Fibroblast of lung (primary cell): Measurements from ENCODE around the gene KITLG. TPM values are rescaled to one million over a fixed set of nuclear protein-coding genes. Genes with fewer than 3 reads are reported as not detected.

ENCODE experiments used
- DNase-seq, 2 donors: peaks; one replicate each; pipeline versions ENCODE4 v3.0.0 to v3.0.0-alpha.2; 2010; ENCODE audit warnings: low read depth in 2 of 2
- H2AFZ ChIP-seq: 2 replicates; pipeline ENCODE4 v1.5.1; 2012; ENCODE audit warnings: low read length, control low read depth, inconsistent platforms
- H3K27ac ChIP-seq: 2 replicates; pipeline ENCODE4 v1.5.1; 2011; ENCODE audit warnings: low read length, control low read depth; ENCODE audit not compliant: insufficient read depth
- H3K27me3 ChIP-seq: 2 replicates; pipeline ENCODE4 v1.5.1; 2011; ENCODE audit warnings: mild to moderate bottlenecking, low read length; ENCODE audit not compliant: control insufficient read depth, insufficient read depth
- H3K36me3 ChIP-seq: 2 replicates; pipeline ENCODE4 v1.5.1; 2011; ENCODE audit warnings: low read length; ENCODE audit not compliant: control insufficient read depth, insufficient read depth
- H3K4me1 ChIP-seq: 2 replicates; pipeline ENCODE4 v1.5.1; 2011; ENCODE audit warnings: low read length; ENCODE audit not compliant: control insufficient read depth, insufficient read depth; ENCODE audit errors: extremely low read depth
- H3K4me2 ChIP-seq: 2 replicates; pipeline ENCODE4 v1.5.1; 2011; ENCODE audit warnings: low read length, control low read depth; ENCODE audit not compliant: insufficient read depth; ENCODE audit errors: extremely low read depth
- H3K4me3 ChIP-seq, 4 experiments: fragments of 200-600 bp in 1 of 4; sonication (generic) in 1 of 4; replicated peaks in 1 of 4; 2 replicates each; pipeline ENCODE4 v1.5.1; 2011 to 2016; ENCODE audit warnings: low read length in 4 of 4, low read depth in 3 of 4, mild to moderate bottlenecking in 3 of 4, control low read depth in 2 of 4, inconsistent platforms in 1 of 4, mixed read lengths in 1 of 4; ENCODE audit not compliant: insufficient read depth in 1 of 4; ENCODE audit errors: control extremely low read depth in 1 of 4
- H3K79me2 ChIP-seq: 2 replicates; pipeline ENCODE4 v1.5.1; 2012; ENCODE audit warnings: mild to moderate bottlenecking, low read length, inconsistent platforms; ENCODE audit not compliant: control insufficient read depth, insufficient read depth
- H3K9ac ChIP-seq: 2 replicates; pipeline ENCODE4 v1.5.1; 2011; ENCODE audit warnings: mild to moderate bottlenecking, low read length, control low read depth; ENCODE audit not compliant: insufficient read depth
- H3K9me3 ChIP-seq: 2 replicates; pipeline ENCODE4 v1.5.1; 2012; ENCODE audit warnings: low read depth, low read length; ENCODE audit not compliant: control insufficient read depth, insufficient read depth
- H4K20me1 ChIP-seq: 2 replicates; pipeline ENCODE4 v1.5.1; 2011; ENCODE audit warnings: low read length; ENCODE audit not compliant: control insufficient read depth, insufficient read depth; ENCODE audit errors: extremely low read depth
- CTCF ChIP-seq, 2 donors: IDR thresholded peaks in 1 of 2; conservative IDR thresholded peaks in 1 of 2; 1 replicate in 1 of 2; 2 replicates in 1 of 2; pipeline ENCODE4 v1.5.1; 2011 to 2012; ENCODE audit warnings: low read length in 2 of 2, control low read depth in 1 of 2, inconsistent platforms in 1 of 2, low read depth in 1 of 2, mild to moderate bottlenecking in 1 of 2
- EZH2 ChIP-seq: IDR thresholded peaks from 2 replicates; pipeline ENCODE4 v1.5.1; 2012; ENCODE audit warnings: low read length, control low read depth, mild to moderate bottlenecking; ENCODE audit errors: missing control alignments
- polyA plus RNA-seq, 2 donors: library from polyadenylated mRNA; depleted of rRNA in 1 of 2; stranded (reverse) in 1 of 2; unstranded in 1 of 2; fragments of >200 nt; gene quantifications; 2 replicates each; pipeline ENCODE4 v1.2.1, GENCODE V29; 2011 to 2012; ENCODE audit warnings: missing spikeins in 1 of 2
- total RNA-seq: library from RNA; depleted of rRNA; stranded (reverse); fragments of >200 nt; gene quantifications from 2 replicates; pipeline ENCODE4 v1.2.1, GENCODE V29; 2014

Gene KITLG
- total and polyA plus RNA-seq, 2 donors (not counting 1 experiment from before 2014, with no cell fraction given), result 64.6 to 132 TPM

GRCh38 chr12:88538250-88538649 lies 42.0 kb downstream of the KITLG start:
- H3K9ac ChIP-seq, result no peak overlapping the region
- H3K36me3 ChIP-seq, result peaks cover 2% of the 10 kb centered on the region
- H3K27ac ChIP-seq, result no peak overlapping the region
- H2AFZ ChIP-seq, result no peak overlapping the region
- no peak overlapping the region for H3K4me2 ChIP-seq
- no peak for TF ChIP-seq EZH2
- no peak for DNase-seq
- H4K20me1 ChIP-seq, result no peaks in the 10 kb centered on the region
- H3K9me3 ChIP-seq, result no peaks in the 10 kb centered on the region
- no peak overlapping the region for H3K4me3 ChIP-seq
- peaks cover 31% of the 10 kb centered on the region for H3K79me2 ChIP-seq
- H3K4me1 ChIP-seq, result no peaks in the 10 kb centered on the region
- H3K27me3 ChIP-seq, result no peaks in the 10 kb centered on the region

GRCh38 chr12:88530868-88531267 lies 49.4 kb downstream of the KITLG start:
- Histone ChIP-seq H3K79me2 (peaks cover 20% of the 10 kb centered on the region), H3K36me3 (peaks cover 6% of the 10 kb centered on the region)

GRCh38 chr12:88529531-88530488 lies 50.5 kb downstream of the KITLG start:
- Histone ChIP-seq H3K36me3 (peaks cover 7% of the 10 kb centered on the region), H3K4me1 (no peaks in the 10 kb centered on the region), H3K27me3 (no peaks in the 10 kb centered on the region), H3K79me2 (peaks cover 15% of the 10 kb centered on the region), H3K4me2 (no peak overlapping the region), H3K4me3 (no peak overlapping the region), H4K20me1 (no peaks in the 10 kb centered on the region), H3K9ac (no peak overlapping the region), H2AFZ (no peak overlapping the region), H3K27ac (no peak overlapping the region), H3K9me3 (no peaks in the 10 kb centered on the region)
- DNase-seq, result peak in 1 of 2 donors; percentile 38
- no peak for TF ChIP-seq CTCF (conservative IDR thresholded peaks at IDR 0.05 in 1 of 2, IDR thresholded peaks at IDR 0.05 in 1 of 2; ENCODE audit: low read depth in 1 of 2, low read length in 2 of 2)
- no peak for TF ChIP-seq EZH2

More at GRCh38 chr12:88530868-88531267, 49.4 kb downstream of the KITLG start:
- TF ChIP-seq CTCF (conservative IDR thresholded peaks at IDR 0.05 in 1 of 2, IDR thresholded peaks at IDR 0.05 in 1 of 2; ENCODE audit: low read depth in 1 of 2, low read length in 2 of 2) (no peak), EZH2 (no peak)
- Histone ChIP-seq H3K9ac (no peak overlapping the region), H3K27me3 (no peaks in the 10 kb centered on the region), H3K4me3 (no peak overlapping the region), H2AFZ (no peak overlapping the region), H3K4me2 (no peak overlapping the region), H3K27ac (no peak overlapping the region), H4K20me1 (no peaks in the 10 kb centered on the region), H3K4me1 (no peaks in the 10 kb centered on the region), H3K9me3 (no peaks in the 10 kb centered on the region)
- no peak for DNase-seq
